ENCODE data around the gene RNF166. TPM values are rescaled to one million over a fixed set of nuclear protein-coding genes. Genes with fewer than 3 reads are reported as not detected.

Gene RNF166
- total RNA-seq, 1 donor, result 14.5 TPM

- no peak for TF ChIP-seq CTCF (IDR thresholded peaks at IDR 0.05; ENCODE audit: extremely low read depth, low read depth, low read length)
- peaks cover 50% of the 10 kb centered on the region for H3K36me3 ChIP-seq (ENCODE audit: insufficient read depth, low read length)
Measured at GRCh38 chr16:88738151-88739084, 32.2 kb upstream of the RNF166 start.

GRCh38 chr16:88737298-88738150 lies 31.3 kb upstream of the RNF166 start:
- no peak overlapping the region for H2AFZ ChIP-seq (ENCODE audit: low read length)
- peaks cover 43% of the 10 kb centered on the region for H3K79me2 ChIP-seq (ENCODE audit: insufficient read depth, low read length)
- H4K20me1 ChIP-seq (ENCODE audit: insufficient read depth, low read length), result peaks cover 43% of the 10 kb centered on the region
- no peak overlapping the region for H3K4me2 ChIP-seq (ENCODE audit: insufficient read depth, low read length)
- H3K9me3 ChIP-seq (ENCODE audit: low read depth, low read length), result no peaks in the 10 kb centered on the region
- peak; percentile 99 for DNase-seq (ENCODE audit: insufficient read length, low spot score, missing footprints)
- peak; percentile 61 for TF ChIP-seq CTCF (IDR thresholded peaks at IDR 0.05; ENCODE audit: extremely low read depth, low read depth, low read length)
- no peaks in the 10 kb centered on the region for H3K4me1 ChIP-seq (ENCODE audit: insufficient read depth, low read length)
- no peak overlapping the region for H3K4me3 ChIP-seq (ENCODE audit: insufficient read depth, low read length)
- no peak overlapping the region for H3K27ac ChIP-seq (ENCODE audit: low read depth, low read length)
- H3K36me3 ChIP-seq (ENCODE audit: insufficient read depth, low read length), result peaks cover 50% of the 10 kb centered on the region
- no peaks in the 10 kb centered on the region for H3K27me3 ChIP-seq (ENCODE audit: insufficient read depth, low read length)

More at GRCh38 chr16:88738151-88739084, 32.2 kb upstream of the RNF166 start:
- Histone ChIP-seq H3K27me3 (ENCODE audit: insufficient read depth, low read length) (no peaks in the 10 kb centered on the region), H3K4me1 (ENCODE audit: insufficient read depth, low read length) (no peaks in the 10 kb centered on the region), H3K27ac (ENCODE audit: low read depth, low read length) (no peak overlapping the region), H3K79me2 (ENCODE audit: insufficient read depth, low read length) (peaks cover 52% of the 10 kb centered on the region), H2AFZ (ENCODE audit: low read length) (no peak overlapping the region), H3K4me2 (ENCODE audit: insufficient read depth, low read length) (no peak overlapping the region), H3K4me3 (ENCODE audit: insufficient read depth, low read length) (no peak overlapping the region), H3K9me3 (ENCODE audit: low read depth, low read length) (no peaks in the 10 kb centered on the region), H4K20me1 (ENCODE audit: insufficient read depth, low read length) (peaks cover 51% of the 10 kb centered on the region)
- DNase-seq (ENCODE audit: insufficient read length, low spot score, missing footprints), result no peak

GRCh38 chr16:88736496-88736895 lies 30.3 kb upstream of the RNF166 start:
- no peak for TF ChIP-seq CTCF (IDR thresholded peaks at IDR 0.05; ENCODE audit: extremely low read depth, low read depth, low read length)
- no peak overlapping the region for H2AFZ ChIP-seq (ENCODE audit: low read length)
- H4K20me1 ChIP-seq (ENCODE audit: insufficient read depth, low read length), result peaks cover 48% of the 10 kb centered on the region
- H3K27me3 ChIP-seq (ENCODE audit: insufficient read depth, low read length), result no peaks in the 10 kb centered on the region
- DNase-seq (ENCODE audit: insufficient read length, low spot score, missing footprints), result no peak
- peaks cover 37% of the 10 kb centered on the region for H3K79me2 ChIP-seq (ENCODE audit: insufficient read depth, low read length)
- no peak overlapping the region for H3K27ac ChIP-seq (ENCODE audit: low read depth, low read length)
- no peaks in the 10 kb centered on the region for H3K9me3 ChIP-seq (ENCODE audit: low read depth, low read length)
- H3K4me1 ChIP-seq (ENCODE audit: insufficient read depth, low read length), result no peaks in the 10 kb centered on the region
- H3K36me3 ChIP-seq (ENCODE audit: insufficient read depth, low read length), result peaks cover 46% of the 10 kb centered on the region
- no peak overlapping the region for H3K4me3 ChIP-seq (ENCODE audit: insufficient read depth, low read length)
- H3K4me2 ChIP-seq (ENCODE audit: insufficient read depth, low read length), result no peak overlapping the region
